Hematopoietic multipotent progenitor cell (in vitro differentiated cells): ENCODE data around the gene UPF3A. TPM values are rescaled to one million over a fixed set of nuclear protein-coding genes. Genes with fewer than 3 reads are reported as not detected.

ENCODE experiments used
- DNase-seq, 3 donors: peaks; one replicate each; pipeline ENCODE4 v3.0.0-alpha.2; 2011 to 2015; ENCODE audit warnings: low read depth in 2 of 3, low spot score in 2 of 3
- total RNA-seq: library from RNA; depleted of rRNA; stranded (reverse); fragments of >200 nt; gene quantifications from one replicate; pipeline ENCODE4 v1.2.3, GENCODE V29; 2012

Gene UPF3A
- total RNA-seq, 1 donor = 20.2 TPM

DNA sequence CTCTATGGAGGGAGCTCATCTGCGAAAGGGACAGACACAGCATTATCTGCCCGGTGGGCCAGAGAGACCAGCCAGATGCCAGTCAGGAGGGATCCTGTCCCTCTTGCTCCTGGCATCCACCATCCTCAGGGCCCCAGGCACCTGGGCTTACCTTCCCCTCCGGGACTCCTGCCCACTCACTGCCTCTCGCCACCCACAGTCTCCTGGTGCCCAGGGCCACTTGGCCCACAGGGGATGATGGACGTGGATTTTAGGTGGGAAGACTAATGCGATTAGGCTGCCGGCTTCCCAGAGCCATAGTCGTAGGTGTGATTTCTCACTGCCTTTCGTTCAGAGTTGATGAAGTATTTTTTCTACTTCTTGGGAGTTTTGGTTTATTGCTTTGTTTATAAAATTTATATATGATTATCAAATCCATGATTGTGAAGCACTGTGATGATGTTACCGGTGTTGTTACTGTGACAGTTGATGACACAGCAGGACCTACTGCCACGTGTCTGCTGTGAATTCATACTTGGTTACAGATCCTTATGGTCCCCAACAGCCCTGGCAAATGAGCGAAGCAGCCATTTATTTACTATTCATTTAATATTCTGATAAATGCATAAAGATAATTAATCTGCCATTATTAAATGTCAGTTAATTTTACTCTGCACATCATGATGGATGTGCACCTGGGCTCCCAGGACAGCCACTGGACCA is 18.4 kb downstream of the UPF3A start:
- no peak for DNase-seq

GRCh38 chr13:114303700-114304327 is 22.4 kb downstream of the UPF3A start:
- no peak for DNase-seq

DNA sequence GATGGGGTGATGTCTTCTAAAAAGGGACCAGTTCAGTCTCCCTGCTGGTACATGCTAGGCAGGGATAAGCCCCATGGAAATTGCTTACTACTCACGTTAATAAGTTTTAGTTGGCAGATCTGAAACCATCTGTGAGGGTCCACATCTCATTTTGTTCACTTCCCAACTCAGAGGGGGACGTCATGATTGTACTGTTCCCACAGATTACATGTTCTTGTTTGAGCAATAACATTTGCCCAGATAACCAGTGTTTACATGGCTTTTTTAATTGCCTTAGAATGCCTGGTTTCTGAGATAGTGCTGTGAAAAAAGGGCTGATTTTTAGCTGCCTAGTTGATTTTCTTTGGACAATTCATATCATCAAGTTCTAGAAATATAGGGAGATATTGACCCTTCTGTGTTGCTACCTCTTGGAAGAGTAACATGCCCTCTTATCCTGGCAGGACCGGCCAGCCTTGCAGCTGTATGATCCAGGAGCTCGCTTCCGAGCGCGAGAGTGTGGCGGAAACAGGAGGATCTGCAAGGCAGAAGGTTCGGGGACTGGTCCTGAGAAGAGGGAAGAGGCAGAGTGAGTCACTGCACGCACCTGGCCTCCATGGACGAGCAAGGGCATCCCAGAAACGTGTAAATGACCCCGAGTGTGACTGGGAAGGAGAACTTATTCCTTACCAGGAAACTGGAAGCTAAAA is 23.1 kb downstream of the UPF3A start:
- no peak for DNase-seq

- DNase-seq = no peak
These were observed 27.7 kb downstream of the UPF3A start for GRCh38 chr13:114309086-114309485.

DNA sequence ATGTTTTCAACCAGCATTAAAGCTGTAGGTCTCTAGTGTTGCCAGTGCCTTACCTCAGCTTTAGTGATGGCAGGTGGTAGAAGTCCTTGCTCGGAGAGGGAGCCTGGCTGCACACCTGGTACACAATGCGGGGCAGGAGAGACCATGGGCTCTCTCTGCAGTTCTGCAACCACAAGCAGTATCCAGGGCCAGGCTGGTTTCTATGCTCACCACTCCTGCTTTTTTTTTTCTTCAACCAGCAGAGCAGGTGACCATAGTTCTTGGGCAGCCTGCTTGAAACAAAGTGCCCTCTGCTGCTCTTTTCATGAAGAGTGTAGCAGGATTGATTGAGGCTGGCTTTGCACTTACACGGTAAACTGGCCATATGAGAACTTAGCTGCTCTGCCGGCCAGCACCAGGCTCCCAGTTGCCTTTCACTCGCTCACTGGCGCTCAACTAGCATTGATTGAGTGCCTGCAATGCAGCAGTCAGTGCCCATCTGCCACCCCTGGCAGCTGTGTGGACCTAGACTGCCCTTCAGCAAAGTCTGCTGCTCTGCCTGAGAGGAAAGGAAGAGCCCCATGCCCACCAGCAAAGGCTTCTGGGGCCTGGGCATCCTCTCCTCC is 28.5 kb downstream of the UPF3A start:
- DNase-seq = no peak

- DNase-seq = no peak
These were observed 29.6 kb downstream of the UPF3A start for GRCh38 chr13:114310956-114311355.

- DNase-seq = no peak
These were observed 30.0 kb downstream of the UPF3A start for GRCh38 chr13:114311387-114311786.

DNA sequence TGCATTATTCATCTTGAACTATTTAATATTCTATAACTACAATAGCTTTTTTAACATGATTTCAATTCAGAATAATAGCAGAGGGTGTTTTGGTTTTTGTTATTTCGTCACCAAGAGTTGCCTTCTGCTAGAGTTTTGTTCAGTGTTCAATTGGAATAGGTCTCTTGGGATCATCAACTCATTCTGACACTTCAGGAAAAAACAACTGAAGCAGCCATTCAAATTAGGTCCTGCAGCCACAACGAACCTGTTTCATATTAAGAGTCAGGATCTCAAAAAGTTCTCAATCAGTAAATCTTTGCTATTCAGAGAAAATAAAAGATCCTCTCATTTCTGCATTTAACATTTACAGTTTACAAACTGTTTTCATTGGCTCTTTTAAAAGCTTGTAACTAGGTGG is 30.5 kb downstream of the UPF3A start:
- no peak for DNase-seq

DNA sequence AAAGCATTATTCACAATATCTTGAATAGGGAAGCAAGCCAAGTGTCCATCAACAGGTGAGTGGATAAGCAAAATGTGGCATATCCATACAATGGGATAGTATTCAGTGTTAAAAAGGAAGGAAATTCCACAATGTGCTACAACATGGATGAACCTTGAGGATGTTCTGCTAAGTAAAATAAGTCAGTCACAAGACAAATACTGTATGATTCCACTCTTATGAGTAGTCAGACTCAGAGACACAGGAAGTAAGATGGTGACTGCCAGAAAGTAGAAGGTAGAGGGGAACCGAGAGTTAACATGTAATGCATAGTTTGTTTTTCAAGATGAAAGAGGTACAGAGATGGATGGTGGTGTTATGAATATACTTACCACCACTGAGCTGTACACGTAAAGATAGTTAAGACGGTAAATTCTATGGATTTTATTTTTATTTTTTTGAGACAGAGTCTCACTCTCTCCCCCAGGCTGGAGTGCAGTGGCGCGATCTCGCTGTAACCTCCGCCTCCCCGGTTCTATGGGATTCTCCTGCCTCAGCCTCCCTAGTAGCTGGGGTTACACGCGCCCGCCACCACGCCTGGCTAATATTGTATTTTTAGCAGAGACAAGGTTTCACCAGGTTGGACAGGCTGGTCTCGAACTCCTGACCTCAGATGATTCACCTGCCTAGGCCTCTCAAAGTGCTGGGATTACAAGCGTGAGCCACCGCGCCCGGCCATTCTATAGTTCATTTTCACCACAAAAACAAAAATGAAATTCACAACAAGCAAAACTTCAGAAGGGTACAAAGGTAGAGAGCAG is 31.9 kb downstream of the UPF3A start:
- no peak for DNase-seq

GRCh38 chr13:114314074-114314912 is 32.9 kb downstream of the UPF3A start, which contains the start of gene CHAMP1:
CHAMP1 (plus strand) TSS chr13:114314503; CDS start chr13:114323843, 9,340 bp downstream.
- DNase-seq = peak; percentile 77 to 95 (median 92)

DNA sequence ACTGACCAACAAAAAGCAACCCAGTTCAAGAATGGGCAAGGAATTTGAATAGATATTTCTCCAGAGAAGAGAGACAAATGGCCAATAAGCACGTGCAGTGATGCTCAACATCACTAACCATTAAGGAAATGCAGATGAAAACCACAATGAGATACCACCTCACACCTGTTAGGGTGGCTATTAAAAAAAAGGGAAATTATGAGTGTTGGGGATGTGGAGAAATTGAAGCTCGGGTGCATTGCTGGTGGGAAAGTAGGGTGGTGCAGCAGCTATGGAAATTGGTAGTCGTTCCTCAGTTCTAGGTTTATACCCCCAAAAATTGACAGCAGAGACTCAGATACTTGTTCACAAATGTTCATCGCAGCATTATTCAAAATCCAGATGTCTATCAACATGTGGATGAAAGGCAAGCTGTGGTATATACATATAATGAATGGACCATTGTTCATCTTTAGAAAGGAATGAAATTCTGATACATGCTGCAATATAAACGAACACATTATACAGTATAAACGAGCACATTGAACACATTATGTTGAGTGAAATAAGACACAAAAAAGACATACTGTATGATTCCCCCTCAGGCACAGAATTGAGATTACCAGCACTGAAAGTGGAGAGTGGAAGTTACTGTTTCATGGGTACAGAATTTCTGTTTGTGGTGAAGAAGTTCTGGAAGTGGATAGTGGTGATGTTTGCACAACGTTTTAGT is 33.8 kb downstream of the UPF3A start:
- peak in 1 of 3 donors; percentile 36 for DNase-seq

- no peak for DNase-seq
These were observed 37.2 kb downstream of the UPF3A start for GRCh38 chr13:114318624-114319023.

DNA sequence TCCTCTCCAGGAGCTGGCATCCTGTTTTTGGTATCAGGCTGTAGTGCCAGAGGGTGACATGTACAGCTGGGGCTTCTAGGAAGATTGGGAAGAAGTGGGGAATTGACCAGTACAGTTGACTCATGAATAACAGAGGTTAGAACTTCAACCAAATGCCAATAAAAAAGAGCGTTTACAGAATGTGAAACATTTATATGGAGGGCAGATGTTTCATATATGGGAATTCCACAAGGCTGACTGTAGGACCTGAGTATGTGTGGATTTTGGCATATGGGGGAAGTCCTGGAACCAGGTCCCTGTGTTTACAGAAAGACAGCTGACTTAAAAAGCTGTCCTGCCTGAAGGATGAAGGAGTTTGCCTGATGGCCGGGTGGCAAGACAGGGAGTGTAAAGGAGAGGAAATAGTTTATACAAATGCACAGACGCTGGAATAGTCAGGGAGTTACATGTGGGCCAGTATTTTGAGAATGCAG is 38.1 kb downstream of the UPF3A start:
- DNase-seq = no peak

GRCh38 chr13:114320065-114320464 is 38.7 kb downstream of the UPF3A start:
- no peak for DNase-seq

DNA sequence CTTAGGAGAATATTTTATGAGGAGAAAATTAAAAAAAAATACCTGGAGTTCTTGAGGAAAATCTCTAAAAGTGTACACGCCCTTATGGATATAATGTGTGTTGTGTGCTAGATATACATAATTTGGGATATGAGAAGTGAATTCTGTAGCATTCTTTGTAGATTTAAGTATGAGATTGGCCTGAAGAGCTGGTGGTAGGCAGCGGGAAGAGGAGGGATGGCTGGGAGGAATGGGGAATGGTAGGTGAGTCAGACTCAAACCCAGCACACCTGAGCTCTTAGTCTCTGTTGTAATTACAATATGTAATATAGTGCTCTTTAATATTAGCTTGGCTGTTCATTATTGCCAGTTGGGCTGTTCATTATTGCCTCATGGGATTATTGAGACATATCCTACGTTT is 39.9 kb downstream of the UPF3A start:
- no peak for DNase-seq

GRCh38 chr13:114323349-114323748 is 41.9 kb downstream of the UPF3A start:
- no peak for DNase-seq

GRCh38 chr13:114324334-114324733 is 42.9 kb downstream of the UPF3A start:
- no peak for DNase-seq

GRCh38 chr13:114325729-114326128 is 44.3 kb downstream of the UPF3A start:
- no peak for DNase-seq

- no peak for DNase-seq
These were observed 46.6 kb downstream of the UPF3A start for GRCh38 chr13:114328034-114328433.
